Middle frontal gyrus (tissue), 1 donor: Measurements from ENCODE around the gene LIPK.
"Not testable (repeated sequence)": the region's sequence is repeated elsewhere in the genome, so short reads cannot be mapped to it uniquely, and the experiment has no call there.

Experiments
- DNase-seq: peaks from one replicate; pipeline ENCODE4 v3.0.0-alpha.2; 2015; ENCODE audit warnings: low spot score; ENCODE audit errors: extremely low spot score

Gene LIPK

DNA sequence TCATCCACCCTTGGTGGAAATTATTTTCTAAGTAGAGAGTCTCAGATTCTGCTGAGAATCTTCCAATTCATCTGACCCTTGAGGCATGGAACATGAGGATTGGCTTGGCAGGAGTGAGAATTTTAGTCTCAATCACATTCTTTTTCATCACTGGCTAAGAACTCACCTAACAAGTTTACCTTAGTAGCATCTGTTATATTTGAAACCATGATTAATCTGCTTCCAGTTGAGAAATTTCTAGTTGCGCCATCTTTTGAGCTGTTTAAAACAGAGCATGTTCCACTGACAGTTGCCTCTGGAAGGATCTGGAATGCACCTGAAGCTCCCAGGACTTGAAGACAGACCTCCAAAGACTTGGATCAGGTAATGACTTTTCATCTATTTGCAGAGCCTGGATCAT, at the start of gene LIPK:
Gene LIPK, plus strand, starts transcription at position 292 of the 400 bp plus-strand sequence. CDS start 18,295 bp downstream, outside the sequence.
- no peak for DNase-seq

DNA sequence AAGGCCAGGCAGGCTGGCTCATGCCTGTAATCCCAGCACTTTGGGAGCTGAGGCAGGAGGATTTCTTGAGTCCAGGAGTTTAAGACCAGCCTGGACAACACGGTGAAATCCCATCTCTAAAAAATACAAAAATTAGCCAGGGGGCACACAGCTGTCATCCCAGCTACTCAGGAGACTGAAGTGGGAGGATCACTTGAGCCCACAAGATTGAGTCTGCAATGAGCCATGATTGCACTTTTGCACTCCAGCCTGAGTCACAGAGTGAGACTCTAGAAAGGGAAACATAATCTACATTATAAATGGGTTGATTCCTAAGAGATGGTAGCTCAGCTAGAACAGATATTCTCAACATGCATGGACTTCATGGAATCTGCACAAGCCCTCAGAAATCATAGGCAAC, 48.1 kb upstream of the LIPK start:
- no peak for DNase-seq

DNA sequence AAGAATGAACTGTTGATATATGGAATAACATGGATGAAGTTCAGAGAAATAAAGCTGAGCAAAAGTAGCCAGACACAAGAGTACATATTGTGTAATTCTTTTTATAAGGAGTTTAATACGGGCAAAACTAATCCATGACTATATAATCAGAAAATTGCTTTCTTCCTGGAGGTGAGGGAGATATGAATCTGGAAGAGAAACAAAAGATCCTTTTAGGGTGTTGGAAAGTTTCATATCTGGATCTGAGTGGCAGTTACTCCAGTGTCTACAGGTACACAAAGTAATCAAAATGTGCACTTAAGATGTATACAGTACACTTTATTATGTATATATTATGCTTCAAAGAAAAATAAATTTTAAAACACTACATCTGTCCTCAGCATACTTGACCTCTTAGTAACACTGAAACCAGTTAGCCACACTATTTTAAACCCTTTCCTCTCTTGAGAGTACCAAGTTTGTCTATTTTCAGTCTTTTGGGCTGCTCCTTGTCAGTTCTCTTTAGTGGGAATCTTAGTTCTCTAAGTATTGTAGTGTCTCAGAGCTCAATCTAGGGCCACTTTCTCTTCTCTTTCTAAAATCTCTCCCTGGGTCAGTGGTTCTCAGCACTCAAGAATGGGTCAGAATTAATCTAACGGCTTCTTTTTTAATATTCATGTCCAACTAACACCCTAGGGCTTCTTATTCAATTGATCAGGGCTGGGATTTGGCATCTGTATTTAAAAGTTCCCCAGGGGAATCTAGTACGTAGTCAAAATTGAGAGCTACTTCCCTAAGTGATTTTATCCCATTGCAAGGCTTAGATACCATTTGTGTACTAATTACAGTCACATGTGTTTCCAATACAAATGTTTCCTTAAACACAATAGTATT, 46.1 kb upstream of the LIPK start:
- DNase-seq: no peak

GRCh38 chr10:88660598-88660884, 45.5 kb upstream of the LIPK start:
- DNase-seq: no peak

GRCh38 chr10:88661018-88661417, 45.0 kb upstream of the LIPK start:
- no peak for DNase-seq

DNA sequence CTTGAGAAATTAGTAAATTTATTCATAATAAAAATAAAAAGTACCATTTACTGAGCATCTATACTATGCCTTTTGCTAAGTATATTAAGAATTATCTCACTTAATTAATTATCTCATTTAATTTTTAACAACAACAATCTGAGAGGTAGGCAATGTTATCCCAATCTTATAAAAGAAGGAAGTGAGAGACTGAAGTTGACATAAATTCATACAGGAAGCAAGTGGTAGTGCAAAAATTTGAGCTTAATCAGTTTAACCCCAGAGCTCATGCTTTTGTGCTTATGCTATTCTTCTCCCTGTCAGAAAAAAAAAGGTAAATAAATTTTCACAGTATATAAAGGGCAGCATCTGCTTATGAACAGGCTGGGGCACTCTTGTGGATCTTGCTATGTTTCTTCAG, 44.5 kb upstream of the LIPK start:
- no peak for DNase-seq

DNA sequence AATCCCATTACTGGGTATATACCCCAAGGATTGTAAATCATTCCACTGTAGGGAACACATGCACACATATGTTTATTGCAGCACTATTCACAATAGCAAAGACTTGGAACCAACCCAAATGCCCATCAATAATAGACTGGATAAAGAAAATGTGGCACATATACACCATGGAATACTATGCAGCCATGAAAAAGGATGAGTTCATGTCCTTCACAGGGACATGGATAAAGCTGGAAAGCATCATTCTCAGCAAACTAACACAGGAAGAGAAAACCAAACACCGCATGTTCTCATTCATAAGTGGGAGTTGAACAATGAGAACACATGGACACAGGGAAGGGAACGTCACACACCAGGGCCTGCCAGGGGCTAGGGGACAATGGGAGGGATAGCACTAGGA, 42.9 kb upstream of the LIPK start:
- not testable (repeated sequence) for DNase-seq

- no peak for DNase-seq
Measured at GRCh38 chr10:88664142-88664541, 41.9 kb upstream of the LIPK start, which contains the start of gene LIPF. Gene LIPF (plus strand): TSS chr10:88664442. CDS start chr10:88667298, 2,856 bp downstream.

DNA sequence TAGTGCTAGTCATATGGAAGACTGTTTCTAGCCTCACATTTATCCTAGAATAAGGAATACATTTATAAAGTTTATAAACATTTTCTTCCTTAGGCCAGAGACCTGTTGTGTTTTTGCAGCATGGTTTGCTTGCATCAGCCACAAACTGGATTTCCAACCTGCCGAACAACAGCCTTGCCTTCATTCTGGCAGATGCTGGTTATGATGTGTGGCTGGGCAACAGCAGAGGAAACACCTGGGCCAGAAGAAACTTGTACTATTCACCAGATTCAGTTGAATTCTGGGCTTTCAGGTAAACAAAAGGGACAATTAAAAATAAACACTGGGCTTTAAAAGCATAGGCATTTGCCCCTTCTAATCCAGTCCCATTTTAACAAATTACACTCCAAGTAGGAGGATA, 37.6 kb upstream of the LIPK start:
- no peak for DNase-seq

DNA sequence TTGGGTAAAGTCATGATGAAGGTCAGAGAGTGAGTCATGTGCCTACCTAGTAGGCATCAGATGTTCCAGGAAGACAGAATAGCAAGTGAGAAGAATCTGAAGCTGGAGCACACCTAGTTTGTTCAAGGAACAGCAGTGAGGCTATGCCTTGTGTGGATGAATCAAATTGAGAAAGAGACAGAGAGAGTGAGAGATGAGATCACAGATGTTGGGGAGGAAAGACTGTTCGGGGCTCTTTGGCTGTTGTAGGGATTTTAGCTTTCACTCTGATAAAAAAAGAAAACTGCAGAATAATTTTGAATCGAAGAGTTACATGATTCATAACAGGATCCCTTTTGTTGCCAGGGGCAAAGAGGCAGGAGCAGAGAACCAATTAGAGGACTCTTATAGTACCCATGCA, 35.6 kb upstream of the LIPK start:
- DNase-seq: no peak

- no peak for DNase-seq
Measured at GRCh38 chr10:88672041-88672440, 34.0 kb upstream of the LIPK start.

DNA sequence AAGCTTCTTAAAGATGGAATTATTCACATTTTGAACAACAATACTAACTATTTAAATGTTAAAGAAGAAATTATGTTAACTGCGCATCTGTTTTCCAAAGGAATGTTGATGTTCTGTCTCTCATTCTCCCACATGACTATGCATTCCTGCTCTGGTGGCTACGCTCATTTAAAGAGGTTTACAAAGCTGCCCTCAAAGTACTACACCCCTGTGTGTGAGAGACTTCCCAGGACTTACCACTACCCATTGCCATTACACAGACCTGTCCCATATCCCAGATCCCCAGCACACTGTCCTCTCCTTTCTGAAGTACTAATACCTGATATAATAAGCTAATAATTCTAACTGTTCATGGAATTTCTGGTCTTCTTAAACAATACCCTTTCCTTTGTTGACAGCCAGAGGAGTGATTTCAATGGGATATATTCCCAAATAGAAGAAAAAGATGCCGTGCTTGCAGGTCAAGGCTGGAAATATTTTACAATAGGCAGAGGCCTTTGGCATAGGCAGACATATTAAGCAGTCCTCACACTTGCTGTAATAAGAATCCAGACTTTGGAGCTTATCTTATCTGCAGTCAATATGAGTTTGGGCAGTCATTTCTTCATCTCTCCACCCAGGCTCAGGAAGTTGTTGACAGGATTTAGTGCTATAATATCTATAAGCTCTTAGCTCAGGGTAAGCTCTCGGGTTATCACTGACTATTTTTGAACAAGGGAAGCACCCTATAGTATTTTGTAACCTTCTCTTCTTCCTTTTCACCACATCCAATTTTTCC, 29.6 kb upstream of the LIPK start:
- no peak for DNase-seq

GRCh38 chr10:88680958-88681357, 25.1 kb upstream of the LIPK start:
- no peak for DNase-seq

GRCh38 chr10:88682491-88682890, 23.6 kb upstream of the LIPK start:
- no peak for DNase-seq

DNA sequence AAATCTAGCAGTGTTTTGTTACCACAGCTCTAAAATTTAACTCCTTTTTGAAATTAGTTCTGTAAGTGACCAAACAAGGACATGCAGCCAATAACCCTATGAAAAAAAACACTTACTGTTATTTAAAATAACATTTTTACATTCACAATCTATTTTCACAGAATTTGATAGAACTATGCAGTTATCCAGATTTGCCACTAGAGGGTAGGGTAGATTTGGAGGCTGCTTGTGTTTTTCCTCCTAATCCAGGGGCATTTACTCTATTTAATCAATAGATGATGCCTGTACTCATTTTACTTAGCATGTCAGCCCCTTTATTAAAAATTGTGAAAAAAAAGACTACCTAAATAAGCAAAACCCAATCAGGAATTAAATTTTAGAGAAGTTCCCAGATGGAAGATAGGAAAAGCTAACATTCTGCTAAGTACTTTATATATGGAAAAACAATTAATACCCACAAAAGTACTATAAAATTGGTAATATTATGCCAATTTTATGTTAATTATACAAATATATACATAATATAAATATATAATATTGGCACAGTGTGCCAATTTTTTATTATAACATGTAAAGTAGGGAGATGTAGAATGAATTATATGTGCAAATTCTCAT, 18.1 kb upstream of the LIPK start:
- no peak for DNase-seq

GRCh38 chr10:88689366-88689765, 16.7 kb upstream of the LIPK start:
- DNase-seq: no peak

DNA sequence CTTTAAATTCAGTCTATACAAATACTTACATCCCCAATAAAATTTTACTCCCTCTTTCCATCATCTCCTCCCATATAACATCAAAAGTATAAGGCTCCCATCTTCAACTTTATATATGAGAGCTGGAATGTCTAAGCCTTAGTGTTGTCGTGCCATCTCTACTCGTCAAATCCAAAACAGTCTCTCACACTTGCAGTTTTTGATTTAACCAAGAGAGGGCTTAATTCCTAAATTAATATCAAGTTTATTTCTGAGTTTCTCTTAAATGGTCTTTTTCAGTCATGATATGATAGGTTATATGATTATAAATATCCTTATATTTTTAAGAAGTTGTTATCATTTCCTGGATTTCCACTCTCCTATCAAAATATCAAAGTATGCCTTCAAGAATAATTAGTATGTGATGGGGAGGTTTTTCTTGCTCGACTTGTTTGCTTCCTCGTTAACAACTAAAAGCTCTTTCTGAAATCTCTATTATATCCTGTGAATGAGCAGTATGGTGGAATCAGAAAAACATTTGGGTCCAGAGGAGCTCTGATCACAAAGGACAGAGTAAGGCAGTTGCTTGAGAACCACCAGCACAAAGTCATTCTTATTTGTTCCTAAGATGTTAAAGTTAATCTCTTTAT, 12.5 kb upstream of the LIPK start:
- no peak for DNase-seq

- no peak for DNase-seq
Measured at GRCh38 chr10:88702848-88703597, 3.0 kb upstream of the LIPK start.

DNA sequence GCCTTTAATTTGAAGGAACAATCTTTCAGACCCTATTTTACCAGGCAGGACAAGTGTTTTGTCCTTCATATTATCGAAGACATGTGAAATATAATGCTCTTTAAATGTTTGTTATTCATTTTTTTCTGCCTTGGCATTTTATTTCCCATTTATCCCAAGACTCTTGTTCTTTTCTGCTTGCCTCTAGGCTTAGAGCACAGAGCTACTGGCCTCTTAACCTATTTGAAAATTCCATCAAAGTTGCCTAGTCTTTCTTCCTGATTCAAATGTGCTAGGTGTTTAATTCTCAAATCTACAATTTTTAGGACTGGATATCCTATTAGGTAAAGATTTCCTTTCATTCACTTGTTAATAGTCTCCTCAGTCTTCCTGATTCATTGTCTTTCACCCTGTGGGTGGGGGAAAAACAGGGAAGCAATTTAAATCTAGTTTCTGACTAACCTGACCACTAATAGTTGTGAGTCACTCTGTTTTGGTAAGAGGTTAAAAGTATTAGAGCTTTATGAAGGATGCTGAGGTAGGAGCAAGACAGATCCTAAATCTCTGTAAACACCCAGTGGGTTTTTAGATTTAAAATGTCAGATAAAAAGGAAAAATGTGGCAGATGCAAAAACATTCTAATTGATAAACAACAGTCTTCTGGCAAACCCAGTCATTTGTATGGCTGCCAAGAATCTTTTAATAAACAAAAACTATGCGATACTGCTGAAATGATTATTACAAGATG, 1.5 kb downstream of the LIPK start:
- DNase-seq: no peak

DNA sequence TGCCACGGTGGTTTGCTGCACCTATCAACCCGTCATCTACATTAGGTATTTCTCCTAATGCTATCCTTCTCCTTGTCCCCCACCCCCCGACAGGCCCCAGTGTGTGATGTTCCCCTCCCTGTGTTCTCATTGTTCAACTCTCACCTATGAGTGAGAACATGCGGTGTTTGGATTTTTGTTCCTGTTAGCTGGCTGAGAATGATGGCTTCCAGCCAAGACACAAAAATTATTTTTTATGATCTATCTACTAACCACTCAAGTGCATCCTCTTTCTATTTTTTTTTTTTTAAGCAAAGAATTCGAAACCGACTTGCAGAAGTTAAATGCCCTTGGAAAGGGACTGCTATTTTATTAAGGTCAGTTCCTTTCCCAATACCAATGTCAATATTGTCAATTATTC, 3.3 kb downstream of the LIPK start:
- DNase-seq: not testable (repeated sequence)
